Breast epithelium (tissue), 4 donors: ENCODE data around the gene C2orf15. TPM values are rescaled to one million over a fixed set of nuclear protein-coding genes. Genes with fewer than 3 reads are reported as not detected.
"Not testable (repeated sequence)": the region's sequence is repeated elsewhere in the genome, so short reads cannot be mapped to it uniquely, and the experiment has no call there.

Experiments used
- DNase-seq, 2 donors: peaks; one replicate each; pipeline ENCODE4 v3.0.0-alpha.2; 2019; ENCODE audit warnings: low spot score in 2 of 2
- H3K27ac ChIP-seq, 2 donors: fragments of 200-600 bp; sonication (generic) in 1 of 2; one replicate each; pipeline ENCODE4 v1.5.1; 2016 to 2019; ENCODE audit warnings: mild to moderate bottlenecking in 1 of 2
- H3K27me3 ChIP-seq, 2 donors: fragments of 200-600 bp; sonication (generic) in 1 of 2; one replicate each; pipeline versions ENCODE4 v1.5.1 to v1.6.0; 2017 to 2019; ENCODE audit warnings: control low read depth in 1 of 2, mild to moderate bottlenecking in 1 of 2
- H3K36me3 ChIP-seq: fragments of 200-600 bp; one replicate; pipeline ENCODE4 v1.5.1; 2019
- H3K4me1 ChIP-seq, 2 donors: fragments of 200-600 bp; sonication (generic); one replicate each; pipeline ENCODE4 v1.5.1; 2016 to 2019; ENCODE audit warnings: control low read depth in 1 of 2
- H3K4me3 ChIP-seq, 3 donors: fragments of 200-600 bp; sonication (generic); 1 replicate in 2 of 3; 2 replicates in 1 of 3; pipeline ENCODE4 v1.5.1; 2016 to 2019; ENCODE audit warnings: mild to moderate bottlenecking in 3 of 3, moderate library complexity in 2 of 3
- H3K9me3 ChIP-seq, 2 donors: fragments of 200-600 bp; sonication (generic) in 1 of 2; one replicate each; pipeline ENCODE4 v1.5.1; 2016 to 2019; ENCODE audit warnings: control low read depth in 1 of 2
- CTCF ChIP-seq, 3 donors: fragments of 450-650 bp; IDR thresholded peaks; one replicate each; pipeline ENCODE4 v1.5.1; 2016 to 2017; ENCODE audit warnings: antibody characterized with exemption in 3 of 3, mild to moderate bottlenecking in 3 of 3, moderate library complexity in 3 of 3
- POLR2A ChIP-seq: fragments of 450-650 bp; IDR thresholded peaks from one replicate; pipeline ENCODE4 v1.6.1; 2016; ENCODE audit warnings: antibody characterized with exemption, mild to moderate bottlenecking, moderate library complexity
- POLR2AphosphoS5 ChIP-seq, 3 donors: sonication (generic); formaldehyde crosslinking; IDR thresholded peaks; one replicate each; pipeline ENCODE4 v1.6.1; 2017; ENCODE audit warnings: antibody characterized with exemption in 3 of 3
- intact Hi-C: fragments of 100-400 bp; cut with DNase I; formaldehyde crosslinking; loops from one replicate; pipeline ENCODE4 v1.15.1; 2023; ENCODE audit warnings: low total_unique reads
- total RNA-seq, 3 donors: library from RNA; depleted of rRNA; stranded (reverse); fragments of >200 nt; gene quantifications; one replicate each; pipeline ENCODE4 v1.1.0, GENCODE V29; 2016

C2orf15 gene
- total RNA-seq, 3 donors from 2014 or later = 1.6 to 4.8 (median 2.6) TPM

GRCh38 chr2:99111236-99111635 is 30.3 kb upstream of the C2orf15 start:
- no peak overlapping the region for H3K27ac ChIP-seq

GRCh38 chr2:99111945-99112344 is 29.6 kb upstream of the C2orf15 start:
- intact Hi-C loops = no loop called here
- H3K36me3 ChIP-seq = no peaks in the 10 kb centered on the region
- no peak overlapping the region for H3K27ac ChIP-seq
- no peaks in the 10 kb centered on the region for H3K27me3 ChIP-seq
- no peak for DNase-seq
- TF ChIP-seq POLR2A (no peak), CTCF (IDR thresholded peaks at IDR 0.05) (no peak), POLR2AphosphoS5 (IDR thresholded peaks at IDR 0.05) (no peak)
- H3K4me1 ChIP-seq = no peaks in the 10 kb centered on the region
- H3K9me3 ChIP-seq = no peaks in the 10 kb centered on the region
- H3K4me3 ChIP-seq = no peak overlapping the region

More at GRCh38 chr2:99111236-99111635, 30.3 kb upstream of the C2orf15 start:
- Histone ChIP-seq H3K9me3 (no peaks in the 10 kb centered on the region), H3K4me1 (no peaks in the 10 kb centered on the region), H3K4me3 (no peak overlapping the region), H3K27me3 (no peaks in the 10 kb centered on the region), H3K36me3 (no peaks in the 10 kb centered on the region)
- TF ChIP-seq POLR2AphosphoS5 (IDR thresholded peaks at IDR 0.05) (no peak), POLR2A (no peak), CTCF (IDR thresholded peaks at IDR 0.05) (no peak)
- no peak for DNase-seq
- intact Hi-C loops = no loop called here

GRCh38 chr2:99112617-99113016 is 28.9 kb upstream of the C2orf15 start:
- DNase-seq = no peak
- no peaks in the 10 kb centered on the region for H3K9me3 ChIP-seq
- H3K27me3 ChIP-seq = no peaks in the 10 kb centered on the region
- no peaks in the 10 kb centered on the region for H3K36me3 ChIP-seq
- no peaks in the 10 kb centered on the region for H3K4me1 ChIP-seq
- H3K4me3 ChIP-seq = no peak overlapping the region
- no peak overlapping the region for H3K27ac ChIP-seq
- intact Hi-C loops = no loop called here
- no peak for TF ChIP-seq POLR2AphosphoS5 (IDR thresholded peaks at IDR 0.05)
- no peak for TF ChIP-seq CTCF (IDR thresholded peaks at IDR 0.05)
- no peak for TF ChIP-seq POLR2A

GRCh38 chr2:99127981-99128380 is 13.5 kb upstream of the C2orf15 start:
- no peak for TF ChIP-seq POLR2A
- no peak for TF ChIP-seq CTCF (IDR thresholded peaks at IDR 0.05)
- no peak for TF ChIP-seq POLR2AphosphoS5 (IDR thresholded peaks at IDR 0.05)
- no peak for DNase-seq
- Histone ChIP-seq H3K27ac (no peak overlapping the region), H3K36me3 (no peaks in the 10 kb centered on the region), H3K4me3 (no peak overlapping the region), H3K9me3 (peaks cover 9 to 47% of the 10 kb centered on the region in 2 donors), H3K27me3 (no peaks in the 10 kb centered on the region), H3K4me1 (no peaks in the 10 kb centered on the region)
- intact Hi-C loops = no loop called here

- intact Hi-C loops, H3K4me1 ChIP-seq, H3K36me3 ChIP-seq, DNase-seq, H3K27me3 ChIP-seq, H3K4me3 ChIP-seq, H3K27ac ChIP-seq: not testable (repeated sequence)
- H3K9me3 ChIP-seq = peaks cover 0 to 24% of the 10 kb centered on the region in 2 donors
Observed at GRCh38 chr2:99135044-99135556, 6.4 kb upstream of the C2orf15 start.

- Histone ChIP-seq H3K4me1 (peaks cover 0 to 6% of the 10 kb centered on the region in 2 donors), H3K27ac (no peak overlapping the region), H3K36me3 (no peaks in the 10 kb centered on the region), H3K4me3 (no peak overlapping the region), H3K27me3 (no peaks in the 10 kb centered on the region), H3K9me3 (no peaks in the 10 kb centered on the region)
- DNase-seq = no peak
- intact Hi-C loops = no loop called here
- TF ChIP-seq CTCF (IDR thresholded peaks at IDR 0.05) (no peak), POLR2AphosphoS5 (IDR thresholded peaks at IDR 0.05) (no peak), POLR2A (no peak)
Observed at GRCh38 chr2:99139003-99139402, 2.5 kb upstream of the C2orf15 start.
